AG04449 (cell line): ENCODE results near the gene GFRA1.

Experiments
- CTCF ChIA-PET: fragments of 350-600 bp; formaldehyde crosslinking; extraction: SDS; loops from one replicate; lab custom pipeline; 2021; ENCODE audit warnings: antibody characterized with exemption; lab: Yijun Ruan, JAX
- POLR2A ChIA-PET: fragments of 400-600, 350-600 bp; formaldehyde crosslinking; extraction: SDS; loops from one replicate; lab custom pipeline; 2020; ENCODE audit warnings: antibody characterized with exemption, inconsistent platforms; lab: Yijun Ruan, JAX
- DNase-seq: peaks from one replicate; pipeline ENCODE4 v3.0.0-alpha.2; 2010; ENCODE audit warnings: low read depth, low spot score
- H3K4me3 ChIP-seq: 2 replicates; pipeline ENCODE4 v1.5.1; 2011; ENCODE audit warnings: low read depth, mild to moderate bottlenecking, control low read depth, low read length
- CTCF ChIP-seq: IDR thresholded peaks from one replicate; pipeline ENCODE4 v1.5.1; 2011; ENCODE audit warnings: mild to moderate bottlenecking, moderate library complexity, low read length, control low read depth, inconsistent platforms; ENCODE audit not compliant: insufficient read depth; ENCODE audit errors: missing control alignments

The GFRA1 gene

GRCh38 chr10:116045366-116046356 is 227.3 kb downstream of the GFRA1 start:
- POLR2A ChIA-PET = no interaction called here
- DNase-seq = no peak
- H3K4me3 ChIP-seq = no peak overlapping the region
- CTCF ChIA-PET = no interaction called here
- no peak for TF ChIP-seq CTCF

GRCh38 chr10:116044801-116045248 is 228.2 kb downstream of the GFRA1 start:
- CTCF ChIA-PET = no interaction called here
- no peak overlapping the region for H3K4me3 ChIP-seq
- no peak for TF ChIP-seq CTCF
- POLR2A ChIA-PET = no interaction called here
- DNase-seq = no peak

- no peak for TF ChIP-seq CTCF
- H3K4me3 ChIP-seq = no peak overlapping the region
- DNase-seq = no peak
- POLR2A ChIA-PET = no interaction called here
- CTCF ChIA-PET = no interaction called here
Observed at GRCh38 chr10:116043861-116044260, 229.1 kb downstream of the GFRA1 start.

- POLR2A ChIA-PET = no interaction called here
- DNase-seq = no peak
- CTCF ChIA-PET = no interaction called here
- no peak for TF ChIP-seq CTCF
- H3K4me3 ChIP-seq = no peak overlapping the region
Observed at GRCh38 chr10:116043304-116043703, 229.7 kb downstream of the GFRA1 start.

- ChIA-PET CTCF (no interaction called here), POLR2A (no interaction called here)
- no peak for TF ChIP-seq CTCF
- no peak overlapping the region for H3K4me3 ChIP-seq
- DNase-seq = no peak
Observed at GRCh38 chr10:116041948-116042347, 231.1 kb downstream of the GFRA1 start.

GRCh38 chr10:116039612-116040011 is 233.4 kb downstream of the GFRA1 start:
- no peak for TF ChIP-seq CTCF
- DNase-seq = no peak
- POLR2A ChIA-PET = no interaction called here
- no peak overlapping the region for H3K4me3 ChIP-seq
- CTCF ChIA-PET = no interaction called here
